Stomach (tissue), 4 donors: Measurements from ENCODE around the gene XRCC4.

Experiments
- CTCF ChIP-seq, 7 experiments: fragments of 450-650 bp in 4 of 7; fragments of 200-600 bp in 3 of 7; sonication (generic) in 3 of 7; IDR thresholded peaks; one replicate each; pipeline ENCODE4 v1.5.1; 2016 to 2019; ENCODE audit warnings: antibody characterized with exemption in 7 of 7, control low read depth in 2 of 7, mild to moderate bottlenecking in 1 of 7
- POLR2A ChIP-seq, 4 donors: fragments of 450-650 bp; IDR thresholded peaks; one replicate each; pipeline ENCODE4 v1.6.1; 2016; ENCODE audit warnings: antibody characterized with exemption in 4 of 4, control low read depth in 2 of 4, mild to moderate bottlenecking in 1 of 4, moderate library complexity in 1 of 4
- POLR2AphosphoS5 ChIP-seq, 3 donors: sonication (generic); formaldehyde crosslinking; IDR thresholded peaks; one replicate each; pipeline ENCODE4 v1.6.1; 2016; ENCODE audit warnings: antibody characterized with exemption in 3 of 3

- no peak for TF ChIP-seq POLR2A (IDR thresholded peaks at IDR 0.05)
- no peak for TF ChIP-seq CTCF (IDR thresholded peaks at IDR 0.05)
- no peak for TF ChIP-seq POLR2AphosphoS5 (IDR thresholded peaks at IDR 0.05)
Measured at GRCh38 chr5:83374547-83374946, 297.2 kb downstream of the XRCC4 start.
